Activated naive CD4-positive, alpha-beta T cell treated with anti-CD3 and anti-CD28 coated beads, Interleukin-2, amount 10 ng/mL, durations not matched to agents 7 days and 5 days (primary cell): ENCODE results near the gene HSPB7.

ENCODE experiments used
- CTCF ChIA-PET: fragments of 350-600 bp; sonication (Branson Sonifier 250); formaldehyde crosslinking; loops from one replicate; lab custom pipeline; 2021; ENCODE audit warnings: antibody characterized with exemption; lab: Charles Lee
- DNase-seq: peaks from one replicate; pipeline ENCODE4 v3.0.0-alpha.2; 2020
- H3K27ac Mint-ChIP-seq: one replicate; pipeline ENCODE4 v1.8.0; 2021; ENCODE audit warnings: mild to moderate bottlenecking, moderate library complexity, mixed read lengths
- H3K27me3 Mint-ChIP-seq: one replicate; pipeline ENCODE4 v1.8.0; 2021; ENCODE audit warnings: mild to moderate bottlenecking, mixed read lengths
- H3K36me3 Mint-ChIP-seq: one replicate; pipeline ENCODE4 v1.8.0; 2021; ENCODE audit warnings: mixed read lengths
- H3K4me1 Mint-ChIP-seq: one replicate; pipeline ENCODE4 v1.8.0; 2021; ENCODE audit warnings: mixed read lengths
- H3K4me3 Mint-ChIP-seq: one replicate; pipeline ENCODE4 v1.8.0; 2021; ENCODE audit warnings: mild to moderate bottlenecking, moderate library complexity, mixed read lengths
- H3K9me3 Mint-ChIP-seq: one replicate; pipeline ENCODE4 v1.8.0; 2021; ENCODE audit warnings: mixed read lengths

The HSPB7 gene

DNA sequence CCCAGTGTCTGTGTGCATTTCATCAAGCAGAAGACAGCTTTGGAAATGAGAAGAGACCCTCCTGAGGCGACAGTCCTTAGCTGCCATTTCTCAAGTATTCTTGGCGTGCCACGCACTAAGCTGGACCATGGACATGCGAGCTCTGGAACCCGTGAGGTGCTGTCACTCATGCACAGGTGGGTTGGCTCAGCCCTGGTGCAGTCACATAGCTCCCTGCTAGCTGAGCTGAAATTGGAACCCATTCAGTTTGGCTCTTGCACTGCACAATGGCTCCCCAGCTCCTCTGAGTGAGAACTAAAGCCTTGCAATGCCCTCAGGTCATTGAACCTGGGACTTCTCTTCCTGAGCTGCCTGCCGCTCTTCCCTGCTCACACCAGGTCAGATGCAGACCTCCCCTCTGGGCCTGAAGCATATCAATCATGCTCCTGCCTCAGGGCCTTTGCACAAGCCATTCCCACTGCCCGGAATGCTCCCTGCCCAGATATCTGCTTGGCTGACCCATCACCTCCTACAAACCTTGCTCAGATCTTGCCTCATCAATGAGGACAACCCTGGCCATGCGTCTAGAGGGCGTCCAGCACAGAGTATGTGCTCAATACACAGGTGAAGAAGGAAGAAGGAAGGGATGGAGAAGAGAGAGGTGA is 20.1 kb downstream of the HSPB7 start:
- DNase-seq, result no peak
- no peaks in the 10 kb centered on the region for H3K4me1 Mint-ChIP-seq
- CTCF ChIA-PET, result interaction anchor here (1.5 kb wide), 1 partner anchor 183 kb away, joined by 13 read pairs; no protein-coding TSS in a partner anchor
- H3K9me3 Mint-ChIP-seq, result no peaks in the 10 kb centered on the region
- H3K36me3 Mint-ChIP-seq, result no peaks in the 10 kb centered on the region
- H3K27me3 Mint-ChIP-seq, result peaks cover 24% of the 10 kb centered on the region
- H3K27ac Mint-ChIP-seq, result no peak overlapping the region
- H3K4me3 Mint-ChIP-seq, result no peak overlapping the region

DNA sequence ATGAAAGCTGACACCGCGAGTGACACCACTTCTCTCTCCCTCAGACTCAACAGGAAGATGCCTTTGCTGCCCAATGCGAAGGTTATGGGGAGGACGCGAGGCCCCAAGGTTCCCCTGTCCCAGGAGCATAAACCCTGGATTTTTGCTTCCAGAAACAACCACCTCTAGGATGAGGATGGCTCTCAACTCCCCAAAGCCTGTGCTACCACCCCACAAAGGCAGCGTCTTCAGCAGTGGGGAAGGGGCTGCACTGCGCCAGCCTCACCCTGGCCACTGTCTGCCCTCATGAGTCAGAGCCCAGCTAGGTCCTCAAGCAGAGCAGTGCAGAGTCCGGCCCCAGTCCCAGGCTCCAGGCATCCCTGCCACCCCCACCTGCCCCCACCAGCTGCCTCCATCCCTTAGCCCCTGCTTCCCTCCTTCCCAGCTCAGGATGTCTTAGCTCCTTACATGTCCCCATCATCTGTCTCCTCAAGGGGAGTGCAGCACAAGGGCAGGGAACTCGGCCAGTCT is 20.7 kb downstream of the HSPB7 start:
- Mint-ChIP-seq H3K27ac (no peak overlapping the region), H3K36me3 (no peaks in the 10 kb centered on the region), H3K4me3 (no peak overlapping the region), H3K9me3 (no peaks in the 10 kb centered on the region), H3K27me3 (peaks cover 24% of the 10 kb centered on the region), H3K4me1 (no peaks in the 10 kb centered on the region)
- CTCF ChIA-PET, result interaction anchor here (1.5 kb wide), 1 partner anchor 182 kb away, joined by 13 read pairs; no protein-coding TSS in a partner anchor
- DNase-seq, result no peak

DNA sequence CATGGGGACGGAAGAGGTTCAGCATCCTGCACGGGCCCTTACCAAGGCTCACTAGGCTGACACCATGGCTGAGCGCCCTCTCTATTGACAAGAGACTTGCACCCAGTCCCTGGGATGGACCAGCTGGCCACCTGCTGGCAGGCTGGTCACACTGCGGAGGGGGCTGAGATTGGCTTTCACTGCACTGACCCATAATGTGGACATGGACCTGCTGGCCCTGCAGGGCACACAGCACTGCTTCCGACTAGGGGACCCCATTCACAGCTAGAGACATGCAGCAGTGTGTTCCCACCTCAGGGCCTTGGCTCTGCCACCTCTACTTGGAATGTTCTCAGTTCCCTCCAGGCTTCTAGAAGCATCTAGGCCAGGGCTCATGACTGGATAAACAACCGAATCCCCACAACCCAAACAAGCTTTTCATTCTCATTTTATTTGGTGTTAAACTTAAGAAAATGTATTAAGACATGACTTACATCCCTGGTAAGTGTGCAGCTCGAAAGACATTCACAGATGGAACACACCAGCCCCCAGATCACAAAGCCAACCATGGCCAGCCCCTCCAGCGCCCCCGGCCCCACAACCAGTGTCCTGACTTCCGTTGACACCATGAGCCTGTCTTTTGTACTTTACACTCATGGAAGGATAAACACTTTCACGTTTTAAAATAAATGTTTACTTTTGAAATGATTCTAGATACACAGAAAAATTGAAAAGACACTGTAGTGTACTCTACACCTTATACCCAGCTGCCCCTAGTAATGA is 23.1 kb downstream of the HSPB7 start:
- H3K36me3 Mint-ChIP-seq, result no peaks in the 10 kb centered on the region
- CTCF ChIA-PET, result interaction anchor here (0.9 to 3.0 kb wide), 12 partner anchors 10 to 246 kb away, joined by 3 to 25 read pairs (median 3); partner anchors contain the start of gene SRARP
- no peaks in the 10 kb centered on the region for H3K4me1 Mint-ChIP-seq
- H3K27ac Mint-ChIP-seq, result no peak overlapping the region
- H3K4me3 Mint-ChIP-seq, result no peak overlapping the region
- no peaks in the 10 kb centered on the region for H3K9me3 Mint-ChIP-seq
- H3K27me3 Mint-ChIP-seq, result peaks cover 29% of the 10 kb centered on the region
- DNase-seq, result peak; percentile 60

DNA sequence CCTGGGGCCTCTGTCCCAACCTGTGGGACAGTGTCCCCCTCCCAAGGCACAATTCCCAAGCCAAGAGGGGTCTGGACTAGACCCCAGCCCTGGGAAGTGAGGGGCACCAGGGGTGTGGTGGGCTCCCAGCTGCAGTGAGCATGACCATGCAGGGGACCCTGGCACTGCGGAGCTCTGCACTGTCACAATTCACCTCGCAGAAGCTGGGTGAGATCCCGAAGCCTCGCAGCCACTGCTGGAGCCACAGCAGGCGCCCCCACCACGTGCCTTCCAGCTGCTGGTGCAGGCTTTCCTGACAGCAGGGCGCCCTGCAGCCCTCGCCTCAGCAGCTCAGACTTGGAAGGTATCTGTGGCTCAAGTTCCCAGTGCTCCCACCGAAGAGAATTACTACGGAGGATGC is 23.8 kb downstream of the HSPB7 start:
- Mint-ChIP-seq H3K9me3 (no peaks in the 10 kb centered on the region), H3K4me3 (no peak overlapping the region), H3K27ac (no peak overlapping the region), H3K4me1 (no peaks in the 10 kb centered on the region), H3K36me3 (no peaks in the 10 kb centered on the region), H3K27me3 (peaks cover 33% of the 10 kb centered on the region)
- no peak for DNase-seq
- CTCF ChIA-PET, result interaction anchor here (0.9 to 3.0 kb wide), 8 partner anchors 10 to 246 kb away, joined by 3 to 25 read pairs (median 3); partner anchors contain the start of gene SRARP

DNA sequence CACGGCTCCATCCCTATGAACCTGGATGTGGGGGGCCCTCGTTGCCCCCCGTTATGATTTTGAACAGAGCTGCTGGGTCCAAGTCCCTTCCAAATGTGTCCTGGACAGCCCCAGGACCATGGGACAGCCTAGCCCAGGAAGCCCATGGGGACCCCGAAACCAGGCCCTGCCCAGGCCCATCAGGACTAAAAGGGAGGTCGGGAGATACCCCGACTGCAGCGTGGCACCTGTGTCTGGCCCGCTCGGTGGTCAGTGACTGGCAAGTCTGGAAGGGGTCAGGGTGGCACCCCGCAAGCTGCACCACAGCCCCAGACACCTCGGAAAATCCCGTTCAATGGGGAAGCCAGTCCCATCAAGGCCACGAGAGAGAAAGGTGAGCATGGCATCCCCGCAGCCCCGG is 24.2 kb downstream of the HSPB7 start:
- Mint-ChIP-seq H3K36me3 (no peaks in the 10 kb centered on the region), H3K9me3 (no peaks in the 10 kb centered on the region), H3K27me3 (peaks cover 35% of the 10 kb centered on the region), H3K4me1 (no peaks in the 10 kb centered on the region), H3K27ac (no peak overlapping the region), H3K4me3 (no peak overlapping the region)
- CTCF ChIA-PET, result interaction anchor here (1.2 to 3.0 kb wide), 4 partner anchors 11 to 178 kb away, joined by 3 to 25 read pairs (median 6); partner anchors contain the start of gene SRARP
- DNase-seq, result no peak

DNA sequence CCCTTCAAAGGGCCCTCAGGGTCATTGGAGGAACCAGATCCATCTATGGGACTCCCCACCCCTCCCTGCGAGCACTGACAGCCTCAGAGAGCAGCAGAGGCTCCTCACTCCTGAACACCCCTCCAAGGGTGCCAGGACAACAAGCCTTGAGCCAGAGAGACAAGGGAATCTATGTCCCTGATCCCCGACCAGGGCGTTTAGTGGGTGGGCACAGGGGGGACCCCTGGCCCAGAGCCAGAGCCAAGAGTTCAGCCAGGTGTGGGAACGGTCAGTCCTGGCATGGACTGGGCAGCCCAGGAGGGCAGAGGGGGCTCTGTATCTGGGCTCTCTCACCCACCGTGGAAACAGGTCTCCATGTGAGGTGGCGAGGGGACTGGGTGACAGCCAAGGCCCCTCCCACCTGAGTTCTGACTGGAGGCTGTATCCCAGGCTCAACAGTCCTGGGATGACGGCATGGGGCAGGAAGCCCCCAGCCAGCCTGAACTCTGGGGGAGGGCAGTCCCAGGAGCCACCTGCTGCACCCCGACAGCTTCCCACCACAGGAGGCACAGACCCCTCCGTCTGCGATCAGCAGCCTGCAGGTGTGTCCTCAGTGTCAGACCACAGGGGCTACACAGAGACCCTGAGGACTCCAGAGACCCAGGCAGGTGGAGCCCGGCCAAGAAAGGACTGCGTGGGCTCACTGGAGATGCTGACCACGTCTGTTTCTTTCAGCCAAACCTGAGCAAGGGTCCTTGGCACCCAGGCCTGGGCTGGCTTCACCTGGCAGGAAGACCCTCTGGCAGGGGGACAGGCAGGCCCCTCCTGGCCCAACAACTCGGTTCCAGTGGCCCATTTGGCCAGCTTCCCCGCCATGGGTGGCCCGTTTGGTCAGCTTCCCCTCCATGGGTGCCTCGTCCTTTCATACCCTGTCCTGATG is 25.0 kb downstream of the HSPB7 start:
- H3K9me3 Mint-ChIP-seq, result no peaks in the 10 kb centered on the region
- H3K27me3 Mint-ChIP-seq, result peaks cover 27% of the 10 kb centered on the region
- H3K36me3 Mint-ChIP-seq, result no peaks in the 10 kb centered on the region
- no peaks in the 10 kb centered on the region for H3K4me1 Mint-ChIP-seq
- DNase-seq, result no peak
- CTCF ChIA-PET, result interaction anchor here (1.4 to 3.0 kb wide), 2 partner anchors 37 to 177 kb away, joined by 3 to 25 read pairs; no protein-coding TSS in a partner anchor
- no peak overlapping the region for H3K27ac Mint-ChIP-seq
- no peak overlapping the region for H3K4me3 Mint-ChIP-seq

DNA sequence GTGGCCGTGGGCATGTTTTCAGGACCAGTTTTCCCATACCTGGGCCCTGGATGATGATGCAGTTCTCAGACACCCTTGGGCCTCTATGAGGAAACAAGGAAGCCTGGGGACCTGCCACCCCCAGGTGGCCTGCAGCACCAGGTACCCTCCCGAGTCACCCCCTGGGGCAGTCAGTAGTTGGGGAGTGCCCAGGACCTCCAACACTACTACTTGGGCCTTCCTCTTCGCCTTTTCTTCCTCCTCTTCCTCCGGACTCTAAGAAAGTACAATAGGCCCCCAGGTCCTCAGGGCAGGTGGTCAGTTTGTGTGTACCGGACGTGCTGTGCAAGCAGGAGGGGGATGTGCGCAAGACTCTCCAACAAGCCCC is 25.7 kb downstream of the HSPB7 start:
- Mint-ChIP-seq H3K27me3 (peaks cover 22% of the 10 kb centered on the region), H3K9me3 (no peaks in the 10 kb centered on the region), H3K27ac (no peak overlapping the region), H3K36me3 (no peaks in the 10 kb centered on the region), H3K4me3 (no peak overlapping the region), H3K4me1 (no peaks in the 10 kb centered on the region)
- no peak for DNase-seq
- CTCF ChIA-PET, result no interaction called here

DNA sequence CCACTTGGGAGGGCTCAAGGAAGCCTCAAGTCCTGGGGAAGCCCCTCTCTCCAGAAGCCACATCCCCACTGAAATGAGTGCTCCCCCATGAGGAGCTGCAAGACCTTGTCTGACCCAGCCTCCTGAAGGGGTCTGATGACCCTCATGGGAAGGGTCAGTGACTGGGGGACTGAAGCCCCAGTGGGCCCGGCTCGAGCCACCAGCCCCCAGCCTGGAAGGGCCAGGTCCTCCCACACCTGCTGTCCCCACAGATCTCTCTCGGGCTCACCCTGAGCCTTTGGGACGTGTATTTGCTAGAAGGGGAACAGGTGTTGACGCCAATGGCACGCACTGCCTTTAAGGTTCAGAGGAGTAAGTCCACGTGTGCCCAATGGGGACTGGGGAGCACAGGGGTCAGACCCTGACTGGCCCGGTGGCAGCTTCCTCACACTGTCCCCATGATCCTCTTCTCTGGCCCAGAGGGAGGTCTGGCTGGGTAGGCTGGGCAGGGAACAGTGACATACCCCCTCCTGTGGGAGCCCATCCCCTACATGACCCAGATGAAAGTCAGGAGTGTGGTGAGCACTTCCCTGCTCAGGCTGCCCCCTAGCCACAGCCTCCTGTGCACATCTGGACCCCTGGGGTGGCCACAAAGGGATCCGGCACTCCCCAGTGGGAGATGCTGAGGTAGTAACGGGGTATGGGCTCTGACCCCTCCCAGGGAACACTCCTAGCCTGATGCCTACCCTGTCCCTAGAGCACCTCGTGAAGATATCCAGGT is 26.2 kb downstream of the HSPB7 start:
- no peak for DNase-seq
- CTCF ChIA-PET, result no interaction called here
- Mint-ChIP-seq H3K36me3 (no peaks in the 10 kb centered on the region), H3K27ac (no peak overlapping the region), H3K4me1 (no peaks in the 10 kb centered on the region), H3K9me3 (no peaks in the 10 kb centered on the region), H3K4me3 (no peak overlapping the region), H3K27me3 (peaks cover 16% of the 10 kb centered on the region)

DNA sequence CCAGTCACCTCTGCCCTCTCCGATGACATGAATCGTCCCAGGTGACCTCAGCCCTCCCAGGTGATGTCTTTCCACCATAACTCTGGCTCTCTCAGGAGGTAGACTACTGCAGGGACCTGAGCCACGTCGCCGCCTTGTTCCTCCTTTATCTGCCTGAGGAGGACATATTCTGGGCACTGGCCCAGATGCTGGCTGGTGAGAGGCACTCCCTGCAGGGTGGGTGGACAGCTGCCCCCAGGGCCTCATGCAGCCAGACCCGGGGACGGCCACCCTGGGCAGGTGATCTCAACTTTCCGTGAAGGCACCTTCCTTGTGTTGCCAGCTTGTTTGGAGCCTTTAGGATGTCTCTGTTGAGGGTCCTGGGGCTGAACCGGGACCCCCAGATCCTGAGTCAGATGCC is 28.1 kb downstream of the HSPB7 start:
- CTCF ChIA-PET, result no interaction called here
- no peak overlapping the region for H3K27ac Mint-ChIP-seq
- H3K36me3 Mint-ChIP-seq, result no peaks in the 10 kb centered on the region
- no peaks in the 10 kb centered on the region for H3K9me3 Mint-ChIP-seq
- H3K4me1 Mint-ChIP-seq, result no peaks in the 10 kb centered on the region
- H3K27me3 Mint-ChIP-seq, result peaks cover 16% of the 10 kb centered on the region
- no peak for DNase-seq
- no peak overlapping the region for H3K4me3 Mint-ChIP-seq

DNA sequence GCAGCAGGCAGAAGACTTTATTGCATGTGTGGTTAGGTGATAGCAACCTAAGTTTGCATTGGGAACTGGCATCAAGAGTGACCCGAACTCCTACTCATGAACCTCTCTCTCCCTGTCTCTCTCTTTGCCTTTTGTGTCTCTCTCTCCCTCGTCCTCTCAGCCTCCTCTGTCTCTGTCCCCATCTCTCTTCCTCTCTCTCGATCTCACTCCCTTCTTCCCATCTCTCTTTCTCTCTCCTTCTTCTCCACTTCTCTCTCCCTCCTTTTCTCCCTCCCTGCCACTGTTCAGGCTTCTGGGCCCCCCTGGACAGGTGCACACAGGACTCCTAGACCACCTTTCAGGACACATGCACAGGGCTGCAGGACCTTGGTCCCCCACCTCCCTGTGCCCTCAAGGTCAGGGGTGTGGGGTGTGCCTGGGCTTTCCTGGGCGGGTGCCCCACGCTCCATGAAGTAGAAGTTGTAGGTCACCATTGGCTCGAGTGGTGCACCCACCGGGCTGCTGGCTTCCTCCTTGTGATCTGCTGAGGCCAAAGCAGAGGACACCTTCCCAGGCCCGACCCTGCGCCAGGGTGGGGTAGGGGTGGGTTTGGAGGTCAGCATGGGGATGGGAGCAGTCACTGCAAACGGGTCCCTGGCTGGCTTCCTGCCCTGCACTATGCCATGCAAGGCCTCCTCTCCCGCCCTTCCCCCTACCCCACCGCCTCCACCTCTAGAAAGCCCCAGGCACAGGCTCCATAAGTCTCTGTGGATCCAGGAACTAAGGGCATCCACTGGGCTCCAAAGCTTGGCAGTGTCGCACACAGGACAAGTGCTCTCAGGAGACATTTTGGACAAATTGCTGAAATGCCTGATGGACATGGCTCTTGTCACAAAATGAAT is 28.7 kb downstream of the HSPB7 start:
- H3K36me3 Mint-ChIP-seq, result no peaks in the 10 kb centered on the region
- peaks cover 19% of the 10 kb centered on the region for H3K27me3 Mint-ChIP-seq
- no peak overlapping the region for H3K27ac Mint-ChIP-seq
- H3K4me1 Mint-ChIP-seq, result no peaks in the 10 kb centered on the region
- CTCF ChIA-PET, result no interaction called here
- no peaks in the 10 kb centered on the region for H3K9me3 Mint-ChIP-seq
- DNase-seq, result no peak
- H3K4me3 Mint-ChIP-seq, result no peak overlapping the region

DNA sequence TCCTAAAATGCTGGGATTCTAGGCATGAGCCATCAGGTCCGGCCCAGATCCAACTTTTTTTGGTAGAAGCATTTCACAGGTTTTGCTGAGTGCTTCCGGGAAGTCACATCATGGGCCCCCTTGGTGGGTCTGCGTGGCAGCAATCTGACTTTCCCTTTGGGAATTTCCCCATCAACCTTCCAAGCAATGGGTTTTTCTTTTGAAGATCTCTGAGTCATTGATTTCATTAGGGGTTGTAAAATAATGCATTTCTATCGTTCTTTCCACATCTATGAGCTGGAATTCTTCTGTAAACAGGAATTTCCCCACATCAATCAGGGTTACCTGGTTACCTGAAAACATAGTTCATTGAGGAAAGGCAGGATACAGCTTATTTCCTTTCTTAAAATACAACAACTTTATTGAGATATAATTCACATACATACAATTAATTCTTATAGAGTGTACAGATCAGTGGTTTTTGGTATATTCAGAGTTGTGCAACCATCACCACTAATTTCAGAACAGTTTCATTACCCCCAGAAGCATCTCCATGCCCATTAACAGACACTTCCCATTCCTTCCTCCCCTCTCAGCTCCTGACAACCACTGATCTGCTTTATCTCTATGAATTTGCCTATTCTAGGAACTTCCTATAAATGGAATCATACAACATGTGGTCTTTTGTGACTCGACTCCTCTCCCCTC is 32.1 kb downstream of the HSPB7 start:
- Mint-ChIP-seq H3K27ac (no peak overlapping the region), H3K36me3 (no peaks in the 10 kb centered on the region), H3K4me3 (no peak overlapping the region), H3K9me3 (no peaks in the 10 kb centered on the region), H3K4me1 (no peaks in the 10 kb centered on the region), H3K27me3 (peaks cover 25% of the 10 kb centered on the region)
- CTCF ChIA-PET, result interaction anchor here (1.0 kb wide), 1 partner anchor 194 kb away, joined by 3 read pairs; no protein-coding TSS in a partner anchor
- no peak for DNase-seq

DNA sequence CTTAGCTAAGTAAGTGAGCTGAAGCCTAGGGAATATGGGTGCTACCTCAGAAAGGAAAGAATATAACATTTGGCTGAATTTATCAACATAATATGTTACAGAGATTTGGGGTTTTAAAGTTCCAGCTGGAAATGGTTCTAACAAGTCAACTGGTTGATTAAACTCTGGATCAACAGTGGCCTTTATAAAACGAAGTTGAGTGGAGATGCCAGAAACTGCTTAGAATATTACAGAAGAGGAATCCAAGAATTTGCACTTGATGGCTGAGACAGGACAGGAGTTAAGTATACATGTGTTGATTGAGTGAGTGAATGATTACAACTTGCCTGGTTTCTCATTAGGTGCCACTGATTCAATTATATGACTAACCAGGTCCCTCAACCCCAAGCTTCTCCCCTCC is 34.6 kb downstream of the HSPB7 start:
- Mint-ChIP-seq H3K27ac (no peak overlapping the region), H3K9me3 (no peaks in the 10 kb centered on the region), H3K4me3 (no peak overlapping the region), H3K36me3 (no peaks in the 10 kb centered on the region), H3K27me3 (peaks cover 12% of the 10 kb centered on the region), H3K4me1 (no peaks in the 10 kb centered on the region)
- DNase-seq, result no peak
- CTCF ChIA-PET, result no interaction called here
